Pericardium fibroblast (primary cell): ENCODE results near the gene CD74. TPM values are rescaled to one million over a fixed set of nuclear protein-coding genes. Genes with fewer than 3 reads are reported as not detected.

Experiments used
- total RNA-seq: library from RNA; depleted of rRNA; stranded (reverse); fragments of >200 nt; gene quantifications from 2 replicates; pipeline ENCODE4 v1.2.3, GENCODE V29; 2015

Gene CD74
- total RNA-seq, result 0.47 and 3.2 TPM in 2 replicates

DNA sequence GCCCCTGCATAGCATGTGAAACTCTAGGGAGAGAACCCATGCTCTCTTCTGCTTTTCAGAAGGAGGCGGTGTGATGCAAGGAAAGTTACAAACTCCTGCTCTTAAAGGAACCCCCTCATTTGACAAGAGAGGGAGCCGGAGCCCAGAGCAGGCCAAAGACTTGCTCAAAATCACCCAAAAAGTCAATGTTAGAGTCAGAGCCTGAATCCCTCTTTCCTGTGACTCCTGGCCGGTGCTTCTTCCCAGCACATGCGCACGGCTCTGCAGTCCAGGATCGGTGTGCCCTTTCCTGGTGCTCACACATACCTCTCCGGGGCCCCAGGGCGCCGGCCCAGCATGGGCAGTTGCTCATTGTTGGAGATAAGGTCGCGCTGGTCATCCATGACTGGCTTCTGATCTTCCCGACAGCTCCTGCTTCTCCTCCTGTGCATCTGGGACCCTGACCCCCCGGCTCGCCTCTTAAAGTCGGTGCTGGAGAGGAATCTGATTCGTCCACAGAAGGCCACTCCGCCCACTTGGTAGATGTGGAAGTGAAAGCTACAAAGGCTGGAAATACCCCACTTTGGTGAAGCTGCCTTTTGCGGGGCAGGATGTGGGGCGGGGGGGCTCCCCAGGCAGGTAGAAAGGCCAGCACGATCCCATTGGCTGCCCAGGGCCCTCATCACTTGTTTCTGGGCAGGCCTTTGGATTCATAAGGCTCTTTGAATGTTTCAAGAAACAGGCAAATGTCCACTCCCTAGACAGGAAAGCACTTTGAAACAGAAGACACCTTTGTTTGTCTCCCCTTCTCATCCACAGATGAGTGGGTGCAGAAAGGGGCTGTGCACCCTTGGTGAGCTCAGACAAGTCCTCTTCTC lies at the start of gene CD74:
CD74 (minus strand) TSS at position 592 of the 857 bp plus-strand sequence; CDS start at position 431, 161 bp downstream.

DNA sequence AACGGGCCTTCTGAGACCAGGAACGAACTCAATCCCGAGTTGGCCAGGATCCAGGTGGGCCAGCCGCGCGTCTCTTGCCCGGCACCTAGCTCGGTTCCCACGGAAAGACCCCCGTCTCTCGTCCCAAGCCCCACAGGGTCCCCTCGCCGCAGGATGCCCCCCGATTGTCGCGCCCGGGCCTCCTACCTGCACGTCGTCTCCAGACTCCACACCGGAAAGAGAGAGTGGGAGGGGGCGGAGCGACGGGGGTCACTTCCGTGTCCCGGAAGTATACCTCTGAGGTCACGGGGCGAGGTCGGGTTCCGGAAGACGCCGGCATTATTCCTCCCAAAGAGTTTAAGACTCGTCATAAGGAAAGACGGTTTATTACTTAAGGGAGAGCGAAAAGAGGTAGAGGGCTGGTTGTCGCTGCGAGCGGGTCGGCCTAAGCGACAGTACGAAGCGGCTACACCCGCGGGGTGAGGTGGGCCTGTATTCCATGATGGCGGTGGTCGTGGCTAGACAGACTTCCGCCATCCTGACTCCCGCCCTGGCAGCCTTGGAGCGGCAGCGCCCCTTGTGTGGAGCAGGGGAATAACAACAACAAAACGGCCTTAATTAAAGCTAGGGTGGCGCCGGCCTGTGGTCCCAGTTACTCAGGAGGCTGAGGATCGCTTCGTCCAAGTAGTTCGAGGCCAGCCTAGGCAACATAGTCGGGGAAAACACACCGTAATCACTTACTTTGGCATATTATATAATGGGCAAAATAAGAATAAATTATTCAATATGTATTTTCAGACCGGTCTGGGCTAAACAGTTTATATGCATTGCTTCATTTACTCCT lies 37.0 kb upstream of the CD74 start, which contains the start of gene RPS14:
RPS14 (minus strand) TSS at position 223 of the 823 bp plus-strand sequence. CDS start 2,006 bp downstream, outside the sequence.

DNA sequence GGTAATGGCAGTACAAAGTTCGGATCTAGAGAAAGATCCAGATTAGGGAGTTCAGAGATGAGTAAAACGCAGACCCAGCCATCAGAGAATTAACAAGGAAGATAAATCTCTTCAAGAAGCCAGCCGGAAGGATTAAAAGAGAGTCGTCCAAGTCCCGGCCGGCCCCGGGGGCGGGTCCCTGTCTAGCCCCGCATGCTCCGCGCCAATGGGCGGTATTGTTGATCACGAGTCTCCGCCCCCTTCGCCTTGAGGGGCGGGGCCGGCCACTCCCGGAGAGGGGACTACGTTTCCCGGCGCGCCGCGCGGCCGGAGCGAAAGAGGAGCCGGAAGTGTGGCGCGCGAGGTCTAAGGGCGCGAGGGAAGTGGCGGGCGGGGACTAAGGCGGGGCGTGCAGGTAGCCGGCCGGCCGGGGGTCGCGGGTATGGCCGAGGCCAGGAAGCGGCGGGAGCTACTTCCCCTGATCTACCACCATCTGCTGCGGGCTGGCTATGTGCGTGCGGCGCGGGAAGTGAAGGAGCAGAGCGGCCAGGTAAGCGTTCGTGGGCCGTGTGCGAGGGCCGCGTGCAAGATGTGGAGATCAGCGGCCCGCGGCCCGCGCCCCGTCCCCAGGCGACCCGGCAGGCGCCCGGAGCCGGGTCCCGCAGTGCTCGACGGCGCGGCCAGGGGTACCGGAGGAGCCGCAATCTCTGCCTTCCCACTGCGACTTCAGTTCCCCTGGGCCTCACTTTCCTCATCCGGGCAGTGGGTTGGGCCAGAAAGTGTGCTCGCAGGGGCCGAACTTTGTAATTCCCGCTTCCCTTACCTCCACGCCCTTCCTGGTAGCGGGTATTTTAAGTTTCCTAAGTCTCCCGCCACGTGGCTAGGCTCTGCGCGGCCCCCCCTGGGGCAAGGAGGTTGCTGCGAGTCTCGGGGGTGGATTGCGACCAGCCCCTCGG lies 55.1 kb downstream of the CD74 start, which contains the start of gene TCOF1:
TCOF1 (plus strand) TSS at position 372 of the 935 bp plus-strand sequence; CDS start at position 422, 50 bp downstream.

Other genes with a start within 250 kb of the CD74 start
- 0.12 and 0.60 TPM in 2 replicates for gene CDX1, start 246.1 kb downstream of the CD74 start, total RNA-seq
- gene SLC6A7, start 222.8 kb downstream of the CD74 start, total RNA-seq, result not detected in 2 replicates
- not detected in 2 replicates for gene CAMK2A, start 123.1 kb downstream of the CD74 start, total RNA-seq
- 3.3 and 7.2 TPM in 2 replicates for gene ARSI, start 110.0 kb downstream of the CD74 start, total RNA-seq
- 15.0 and 15.3 TPM in 2 replicates for gene TCOF1, start 55.2 kb downstream of the CD74 start, total RNA-seq
- 3,625 and 4,446 TPM in 2 replicates for gene RPS14, start 36.8 kb upstream of the CD74 start, total RNA-seq
- 86.9 and 110 TPM in 2 replicates for gene NDST1, start 95.2 kb upstream of the CD74 start, total RNA-seq
- gene SYNPO, start 227.8 kb upstream of the CD74 start, total RNA-seq, result 2.6 and 13.5 TPM in 2 replicates
- 0.12 and 0.34 TPM in 2 replicates for gene MYOZ3, start 248.3 kb upstream of the CD74 start, total RNA-seq